ENCODE results near the gene YAP1.

YAP1 gene

DNA sequence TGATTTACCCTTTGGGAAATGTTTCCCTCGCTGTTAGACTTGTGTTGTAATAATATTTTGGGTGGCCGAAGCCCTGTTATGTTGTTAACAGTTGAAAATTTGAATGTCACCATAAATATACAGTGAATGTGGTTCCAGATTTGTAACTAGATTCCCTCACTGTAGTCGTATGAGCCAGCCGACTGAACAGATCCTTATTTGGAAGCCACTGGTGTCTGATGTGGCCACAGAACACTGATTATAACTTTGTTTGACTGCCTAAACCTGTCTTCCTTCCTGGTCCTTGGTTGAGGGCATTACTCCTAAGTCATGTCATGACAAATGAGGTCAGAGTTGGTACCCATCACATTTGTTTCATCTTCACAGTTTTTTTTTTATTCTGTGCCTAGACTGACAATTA lies 45.4 kb downstream of the YAP1 start:
- no peak for DNase-seq (ENCODE audit: insufficient read length, low spot score)
- FAIRE-seq: peak; percentile 95

GRCh38 chr11:102157219-102157618 lies 47.0 kb downstream of the YAP1 start:
- peak; percentile 77 for FAIRE-seq
- DNase-seq (ENCODE audit: insufficient read length, low spot score): no peak

GRCh38 chr11:102158164-102158735 lies 48.0 kb downstream of the YAP1 start:
- FAIRE-seq: peak; percentile 59
- no peak for DNase-seq (ENCODE audit: insufficient read length, low spot score)

- no peak for DNase-seq (ENCODE audit: insufficient read length, low spot score)
Measured at GRCh38 chr11:102163368-102163767, 53.1 kb downstream of the YAP1 start.

DNA sequence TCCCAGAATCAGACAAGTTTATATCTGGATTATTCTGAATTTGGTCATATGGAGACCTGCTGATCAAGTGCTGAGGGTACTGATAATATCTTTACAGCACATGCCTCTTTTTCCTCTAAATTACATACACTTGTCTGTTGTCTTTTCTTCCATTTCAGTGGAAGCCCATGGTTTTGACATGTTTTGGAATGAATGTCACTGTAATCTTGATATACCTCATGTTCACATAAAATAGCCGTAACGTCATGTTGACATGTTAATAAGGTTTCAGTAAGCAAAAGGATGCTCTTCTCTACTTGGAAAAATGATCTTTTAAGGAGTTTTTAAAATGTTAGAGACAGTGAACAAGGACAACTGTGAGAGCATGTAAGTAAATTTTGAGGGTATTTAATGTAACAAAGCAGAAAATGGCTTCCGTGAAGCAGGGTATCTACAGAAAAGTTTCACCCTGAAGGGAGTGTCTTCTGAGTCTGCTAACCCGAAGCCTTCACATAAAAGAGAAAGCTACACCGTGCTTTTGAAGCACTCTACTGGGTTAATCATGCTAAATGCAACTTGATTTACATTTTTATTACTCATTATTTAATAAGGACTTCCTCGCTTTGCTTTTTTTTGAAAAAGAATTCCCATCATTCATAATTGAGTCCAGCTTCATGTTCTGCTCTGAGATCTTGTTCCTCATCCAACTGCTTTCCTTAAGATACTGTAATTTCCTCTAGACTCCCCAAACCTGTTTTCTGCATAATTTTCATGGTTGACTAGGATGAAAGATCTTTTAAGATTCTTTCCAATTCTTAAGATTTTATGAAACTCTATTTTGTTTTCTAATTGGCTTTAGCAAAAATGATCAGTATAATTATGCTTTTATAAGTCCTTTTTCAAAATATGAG lies 56.2 kb downstream of the YAP1 start:
- FAIRE-seq (peak; percentile 28), DNase-seq (ENCODE audit: insufficient read length, low spot score) (no peak)

More at GRCh38 chr11:102163368-102163767, 53.1 kb downstream of the YAP1 start:
- FAIRE-seq: peak; percentile 79

- DNase-seq (ENCODE audit: insufficient read length, low spot score) (no peak), FAIRE-seq (peak; percentile 93)
Measured at GRCh38 chr11:102168481-102168880, 58.2 kb downstream of the YAP1 start.

DNA sequence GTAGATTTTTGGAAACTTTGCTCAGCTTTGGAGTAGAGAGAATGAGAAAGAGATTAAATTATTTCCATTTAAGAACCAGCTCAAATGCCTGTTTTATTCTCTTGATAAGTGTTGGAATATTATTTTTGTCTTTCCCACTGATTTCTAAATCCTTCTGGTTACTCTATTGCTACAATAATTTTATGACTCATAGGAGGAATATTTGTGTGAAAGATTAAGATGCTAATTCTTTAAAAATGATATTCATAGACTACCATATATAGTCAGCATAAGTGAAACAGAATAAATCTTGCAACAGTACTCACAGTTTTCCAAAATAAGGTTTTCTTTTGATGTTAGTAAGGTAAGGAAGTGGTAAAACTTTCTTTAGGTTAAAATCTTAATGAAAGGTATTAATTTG lies 60.9 kb downstream of the YAP1 start:
- peak; percentile 54 for FAIRE-seq
- peak; percentile 56 for DNase-seq (ENCODE audit: insufficient read length, low spot score)

DNA sequence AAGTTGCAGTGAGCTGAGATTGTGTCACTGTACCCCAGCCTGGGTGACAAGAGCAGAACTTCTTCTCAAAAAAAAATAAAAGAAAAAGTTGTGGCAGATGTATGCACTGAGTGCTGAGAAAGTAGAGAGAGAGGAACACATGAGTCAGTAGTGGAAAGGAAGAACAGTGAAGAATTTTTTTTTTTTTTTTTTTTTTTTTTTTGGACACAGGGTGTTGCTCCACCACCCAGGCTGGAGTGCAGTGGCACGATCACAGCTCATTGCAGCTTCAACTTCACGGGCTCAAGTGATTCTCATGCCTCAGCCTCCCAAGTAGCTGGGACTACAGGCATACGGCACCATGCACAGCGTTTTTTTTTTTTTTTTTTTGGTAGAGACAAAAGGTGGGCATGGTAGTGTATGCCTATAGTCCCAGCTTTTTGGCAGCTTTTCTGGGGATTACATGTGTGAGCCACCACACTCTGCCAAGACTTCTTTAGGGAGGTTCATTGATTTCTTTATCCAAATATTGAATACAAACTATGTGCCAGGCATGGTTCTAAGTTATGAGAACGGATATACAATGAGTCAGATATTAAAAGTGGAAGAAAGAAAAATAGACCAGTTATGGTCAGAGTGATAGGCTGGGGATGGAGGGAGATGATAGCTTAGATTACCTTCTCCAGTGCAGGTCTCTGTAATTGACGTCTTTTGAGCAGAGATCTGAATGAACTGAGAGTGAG lies 62.0 kb downstream of the YAP1 start:
- no peak for DNase-seq (ENCODE audit: insufficient read length, low spot score)
- FAIRE-seq: no peak

DNA sequence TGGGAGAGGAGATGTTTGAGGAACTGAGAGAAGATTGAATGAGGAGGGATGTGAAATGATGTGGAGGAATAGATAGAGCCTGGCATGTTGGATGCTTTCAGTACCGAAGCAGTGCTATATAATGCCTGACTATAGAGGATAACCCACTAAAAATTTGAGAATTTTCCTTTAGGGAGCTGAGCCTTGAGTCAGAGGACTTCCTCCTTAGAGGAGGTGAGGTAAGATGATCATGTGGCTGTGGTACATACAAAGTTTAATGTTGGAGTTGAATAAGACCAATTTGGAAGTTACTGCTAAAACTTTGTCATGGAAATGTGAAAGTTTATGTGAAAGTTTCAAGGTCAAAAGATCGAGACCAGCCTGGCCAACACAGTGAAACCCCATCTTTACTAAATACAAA lies 66.9 kb downstream of the YAP1 start:
- DNase-seq (ENCODE audit: insufficient read length, low spot score) (no peak), FAIRE-seq (no peak)

GRCh38 chr11:102177974-102178631 lies 67.9 kb downstream of the YAP1 start:
- DNase-seq (ENCODE audit: insufficient read length, low spot score): peak; percentile 95
- peak; percentile 77 for FAIRE-seq

- FAIRE-seq (peak; percentile 48), DNase-seq (ENCODE audit: insufficient read length, low spot score) (no peak)
Measured at GRCh38 chr11:102179371-102179770, 69.1 kb downstream of the YAP1 start.

DNA sequence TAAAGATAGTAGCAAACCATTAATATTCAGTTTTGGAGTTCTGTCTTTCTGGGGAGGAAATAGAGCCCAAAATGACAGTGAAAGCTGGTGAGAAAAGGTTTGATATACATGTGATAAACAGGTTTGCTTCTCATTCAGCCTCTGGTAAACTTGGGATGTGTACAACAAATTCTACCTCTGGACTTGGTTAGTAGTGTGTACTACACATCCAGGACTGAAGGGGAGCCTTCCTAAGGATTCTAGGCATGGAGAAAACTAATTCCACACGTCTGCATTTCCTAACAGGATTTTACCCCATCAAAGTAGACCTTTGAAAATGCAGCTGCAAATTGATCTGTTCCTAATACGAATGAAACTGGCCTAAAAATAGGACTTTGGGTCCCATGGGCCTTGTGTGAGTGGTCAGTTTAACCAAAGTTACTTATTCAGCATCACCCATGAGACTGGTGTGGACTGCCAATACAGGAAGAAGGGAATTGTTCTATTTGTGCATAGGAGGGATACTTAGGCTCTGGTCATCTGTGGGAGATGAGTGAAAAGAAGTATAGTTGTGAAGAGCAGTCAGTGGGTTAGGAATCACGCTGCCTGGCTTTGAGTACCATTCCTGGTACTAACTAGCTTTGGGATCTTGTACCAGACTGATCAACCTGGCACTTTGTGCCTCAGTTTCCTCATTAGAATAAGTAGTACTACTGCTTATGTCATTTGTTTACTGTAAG lies 74.2 kb downstream of the YAP1 start:
- DNase-seq (ENCODE audit: insufficient read length, low spot score) (no peak), FAIRE-seq (peak; percentile 86)

DNA sequence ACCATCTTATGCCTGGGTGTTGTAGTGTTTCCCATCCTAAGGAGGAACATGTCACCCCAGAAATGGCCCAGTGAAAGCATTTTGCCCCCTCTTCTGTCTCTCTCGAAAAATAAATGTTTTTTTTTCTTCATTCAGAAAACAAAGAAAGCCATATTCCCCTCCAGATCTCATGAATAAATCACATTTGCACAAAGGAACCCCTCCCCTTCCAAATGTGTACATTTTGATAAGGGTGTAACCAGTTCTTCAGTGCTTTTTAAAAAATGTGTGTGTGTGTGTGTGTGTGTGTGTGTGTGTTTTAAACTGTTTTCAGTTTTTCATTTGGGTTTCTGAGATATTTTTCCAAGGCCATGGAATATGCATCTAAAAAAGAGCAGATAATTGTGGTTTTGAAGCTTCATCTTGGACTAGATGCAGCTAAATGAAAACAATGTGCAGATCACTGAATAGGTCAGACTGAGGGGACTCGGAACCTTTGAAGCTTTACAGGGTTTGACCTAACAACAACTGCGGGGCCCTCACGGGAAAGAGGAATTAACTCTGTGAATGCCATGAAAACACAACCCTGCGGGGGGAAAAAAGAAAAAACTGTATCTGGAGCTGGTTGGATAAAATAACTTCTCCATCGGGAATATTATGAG lies 76.4 kb downstream of the YAP1 start:
- DNase-seq (ENCODE audit: insufficient read length, low spot score) (no peak), FAIRE-seq (no peak)

GRCh38 chr11:102187416-102188151 lies 77.3 kb downstream of the YAP1 start:
- FAIRE-seq (no peak), DNase-seq (ENCODE audit: insufficient read length, low spot score) (no peak)

DNA sequence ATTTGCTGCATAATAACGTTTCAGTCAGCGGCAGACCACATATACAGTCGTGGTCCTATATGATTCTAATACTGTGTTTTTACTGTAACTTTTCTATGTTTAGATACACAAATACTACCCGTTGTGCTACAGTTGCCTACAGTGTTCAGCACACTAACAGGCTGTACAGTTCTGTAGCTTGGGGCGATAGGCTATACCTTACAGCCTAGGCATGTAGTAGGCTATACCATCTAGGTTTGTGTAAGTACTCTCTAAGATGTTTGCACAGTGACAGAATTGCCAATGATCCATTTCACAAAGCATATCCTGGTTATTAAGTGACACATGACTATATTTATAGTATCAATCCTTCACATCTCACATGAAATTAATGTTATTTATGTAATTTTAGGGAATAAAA lies 78.2 kb downstream of the YAP1 start:
- DNase-seq (ENCODE audit: insufficient read length, low spot score): no peak
- peak; percentile 85 for FAIRE-seq

GRCh38 chr11:102191832-102192231 lies 81.6 kb downstream of the YAP1 start:
- no peak for FAIRE-seq
- no peak for DNase-seq (ENCODE audit: insufficient read length, low spot score)

DNA sequence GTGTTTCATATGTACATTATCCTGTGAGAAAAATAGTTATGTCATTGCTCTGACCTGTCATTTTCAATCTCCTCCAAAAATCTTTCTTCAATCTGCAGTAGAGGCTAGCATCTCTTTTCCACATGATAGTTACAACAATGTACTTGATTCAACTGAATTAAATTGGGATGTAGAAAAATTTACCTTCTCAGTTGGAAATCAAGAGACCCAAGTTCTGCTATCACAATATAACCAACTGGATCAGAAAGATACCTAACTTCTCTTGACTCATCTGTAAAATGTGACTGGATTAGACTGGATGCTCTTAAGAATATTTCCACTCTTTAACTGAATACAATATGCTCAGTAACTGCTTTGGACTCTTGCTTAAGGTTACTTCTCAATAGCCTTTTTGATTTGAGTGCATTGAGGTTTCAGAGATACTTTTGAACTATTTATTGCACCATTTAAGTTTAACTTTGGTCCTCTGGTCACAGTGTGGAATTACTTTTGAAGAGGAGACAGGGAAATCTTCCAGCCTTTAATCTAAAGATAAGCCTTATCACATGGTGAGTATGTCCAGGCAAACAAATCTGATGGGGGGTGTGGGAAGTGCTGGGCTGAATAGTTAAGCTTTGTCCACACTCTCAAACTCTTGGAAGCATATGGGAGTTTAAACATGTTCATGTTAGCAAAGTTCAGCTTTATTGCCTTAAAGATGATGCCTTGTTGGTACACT lies 82.3 kb downstream of the YAP1 start:
- FAIRE-seq (peak; percentile 42), DNase-seq (ENCODE audit: insufficient read length, low spot score) (no peak)

DNA sequence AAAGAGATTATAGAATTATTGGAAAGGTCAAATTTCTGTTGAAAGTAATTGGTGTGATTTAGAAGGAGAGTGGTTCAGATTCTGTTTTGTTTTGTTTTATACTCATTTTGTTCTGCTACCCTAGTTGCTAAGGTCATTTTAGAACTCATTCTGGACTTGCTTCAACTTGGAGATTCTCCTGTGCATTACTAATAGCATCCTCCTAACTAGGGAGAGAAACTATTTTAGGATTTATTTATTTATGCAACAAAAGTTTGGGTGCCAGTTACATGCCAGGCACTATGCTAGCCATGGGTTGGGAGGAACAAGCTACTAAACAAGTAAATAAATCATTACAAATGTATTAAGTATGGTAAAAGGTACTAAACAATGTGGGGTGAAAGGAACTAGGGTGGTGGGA lies 84.0 kb downstream of the YAP1 start:
- DNase-seq (ENCODE audit: insufficient read length, low spot score) (no peak), FAIRE-seq (no peak)

DNA sequence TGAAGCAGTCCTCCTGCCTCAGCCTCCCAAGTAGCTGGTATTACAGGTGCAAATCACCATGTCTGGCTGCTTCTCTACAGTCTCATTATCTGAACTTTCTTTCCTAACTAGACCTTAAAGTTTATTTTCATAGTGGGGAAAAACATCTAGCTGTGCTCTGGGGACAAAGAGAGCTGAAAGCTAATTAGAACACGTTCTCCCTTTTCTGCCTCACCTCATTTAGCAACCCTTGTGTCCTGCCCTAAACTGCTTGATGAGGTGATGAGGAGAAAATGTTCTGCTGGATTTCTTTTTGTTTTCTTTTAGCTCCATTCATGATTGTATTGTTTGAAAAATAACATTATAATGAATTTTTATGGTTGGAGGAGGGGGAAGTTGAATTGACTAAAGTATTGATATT lies 84.7 kb downstream of the YAP1 start:
- no peak for FAIRE-seq
- no peak for DNase-seq (ENCODE audit: insufficient read length, low spot score)
